GM18508 (cell line): ENCODE data around the gene DOCK1.
"Not testable (repeated sequence)": the region's sequence is repeated elsewhere in the genome, so short reads cannot be mapped to it uniquely, and the experiment has no call there.

ENCODE experiments used
- ATAC-seq: cut with Tn5 transposase; IDR thresholded peaks from one replicate; pipeline ENCODE4 v1.9.1; 2021; ENCODE audit warnings: moderate number of reproducible peaks; ENCODE audit not compliant: insufficient read depth, unreplicated experiment

Gene DOCK1

GRCh38 chr10:126904818-126905701 lies at the start of gene DOCK1:
Gene DOCK1, plus strand, starts transcription at chr10:126905428. Its CDS starts 90 bp downstream, at chr10:126905518.
- no peak for ATAC-seq

DNA sequence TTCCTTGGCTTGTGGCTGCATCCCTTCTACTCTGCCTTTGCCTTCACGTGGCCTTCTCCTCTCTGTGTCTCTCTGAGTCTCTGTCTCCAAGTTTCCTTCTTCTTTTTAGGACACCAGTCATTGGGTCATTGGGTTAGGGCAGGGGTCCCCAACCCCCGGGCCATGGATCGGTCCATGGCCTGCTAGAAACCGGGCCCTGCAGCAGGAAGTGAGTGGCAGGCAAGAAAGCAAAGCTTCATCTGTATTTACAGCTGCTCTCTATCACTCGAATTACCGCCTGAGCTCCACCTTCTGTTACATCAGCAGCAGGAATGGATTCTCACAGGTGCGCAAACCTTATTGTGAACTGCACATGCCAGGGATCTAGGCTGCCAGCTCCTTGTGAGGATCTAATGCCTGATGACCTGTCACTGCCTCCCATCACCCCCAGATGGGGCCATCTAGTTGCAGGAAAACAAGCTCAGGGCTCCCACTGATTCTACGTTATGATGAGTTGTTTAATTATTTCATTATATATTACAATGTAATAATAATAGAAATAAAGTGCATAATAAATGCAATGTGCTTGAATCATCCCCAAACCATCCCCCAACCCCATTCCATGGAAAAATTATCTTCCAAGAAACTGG lies 47.9 kb upstream of the DOCK1 start:
- no peak for ATAC-seq

DNA sequence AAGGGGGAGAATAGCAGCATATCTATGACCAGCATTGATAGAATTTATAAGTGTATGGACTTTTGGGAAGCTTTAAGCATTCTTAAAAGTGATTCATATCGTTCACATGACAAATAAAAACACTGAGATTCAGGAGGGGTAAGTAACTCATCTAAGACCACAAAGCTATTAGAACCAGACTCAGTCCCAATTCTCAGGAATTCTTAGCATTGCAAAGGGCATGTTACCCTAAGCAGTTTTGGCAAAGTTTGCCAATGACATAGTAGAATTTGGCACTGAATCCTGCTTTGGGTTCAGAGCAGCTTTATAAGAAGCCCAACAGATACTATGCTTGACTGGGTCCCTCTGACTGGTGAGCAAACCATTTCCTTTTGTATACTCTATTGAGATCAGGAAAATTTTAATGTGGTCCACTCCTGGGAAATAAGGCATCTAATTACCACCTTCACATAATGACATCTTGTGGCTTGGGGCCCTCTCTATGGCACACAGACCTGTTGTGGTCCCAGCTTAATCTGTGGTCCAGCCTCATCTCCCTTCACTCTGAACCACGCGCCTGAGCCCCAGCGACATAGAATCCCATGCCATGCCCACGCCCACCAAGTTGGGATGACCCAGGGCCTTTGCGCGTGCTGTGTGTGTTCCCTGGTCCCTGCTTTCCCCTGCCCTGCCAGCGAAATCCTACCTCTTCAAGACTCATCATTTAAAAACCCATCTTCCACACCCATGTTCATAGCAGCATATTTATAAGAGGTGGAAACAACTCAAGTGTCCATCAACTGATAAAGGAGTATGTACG lies 37.5 kb upstream of the DOCK1 start:
- ATAC-seq, result no peak

DNA sequence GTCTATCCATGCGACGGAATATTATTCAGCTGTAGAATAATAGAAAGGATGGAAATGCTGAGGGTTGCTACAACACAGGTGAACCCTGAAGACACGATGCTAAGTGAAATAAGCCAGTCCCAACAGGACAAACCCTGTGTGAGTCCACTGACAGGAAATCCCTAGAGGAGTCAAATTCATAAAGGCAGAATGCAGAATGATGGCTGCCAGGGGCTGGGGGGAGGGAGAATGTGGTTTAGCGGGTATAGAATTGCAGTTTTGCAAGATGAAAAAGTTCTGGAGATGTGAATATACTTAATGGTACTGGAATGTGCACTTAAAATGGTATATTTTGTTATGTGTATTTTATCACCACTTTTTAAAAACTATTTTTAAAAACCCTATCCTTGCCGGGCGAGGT lies 36.9 kb upstream of the DOCK1 start:
- ATAC-seq, result no peak

- ATAC-seq, result no peak
Observed at GRCh38 chr10:126872135-126872534, 33.1 kb upstream of the DOCK1 start.

GRCh38 chr10:126872768-126873167 lies 32.5 kb upstream of the DOCK1 start:
- ATAC-seq, result no peak

DNA sequence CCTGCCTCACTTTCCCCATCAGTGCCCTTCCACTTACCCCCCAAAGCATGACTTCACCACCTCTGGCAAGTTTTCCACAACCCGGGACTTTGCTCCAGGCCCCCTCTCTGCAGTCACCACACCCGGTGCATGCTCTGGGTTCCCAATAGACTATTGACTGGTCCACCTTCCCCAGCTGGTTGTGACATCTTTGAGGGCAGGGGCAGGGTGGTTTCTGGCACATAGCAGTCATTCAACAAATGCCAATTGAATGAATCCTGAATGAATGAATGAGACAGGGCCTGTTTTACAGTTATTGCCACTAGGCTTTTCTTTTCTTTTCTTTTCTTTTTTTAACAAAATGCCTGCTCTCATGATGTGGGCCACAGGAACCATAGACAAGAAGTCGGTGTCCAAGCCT lies 28.8 kb upstream of the DOCK1 start:
- ATAC-seq, result no peak

DNA sequence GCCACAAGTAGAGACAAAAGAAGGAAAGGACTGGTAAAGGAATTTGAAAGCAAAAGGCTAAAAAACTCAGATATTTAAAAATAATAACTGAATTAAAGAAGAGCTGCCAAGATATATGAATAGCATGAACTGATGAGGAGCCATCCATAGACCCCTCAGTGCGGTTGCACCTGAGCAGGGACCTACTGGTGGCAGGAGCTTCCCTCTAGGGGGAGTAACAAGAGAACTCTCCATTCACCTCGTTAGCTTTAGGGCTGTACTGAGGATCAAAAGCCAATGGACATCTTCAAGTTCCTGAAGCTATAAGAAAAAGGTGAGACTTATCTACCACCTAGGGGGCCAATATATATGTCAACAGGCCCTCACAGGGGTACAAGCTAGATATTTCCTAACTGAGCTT lies 27.8 kb upstream of the DOCK1 start:
- no peak for ATAC-seq

- no peak for ATAC-seq
Observed at GRCh38 chr10:126878594-126878993, 26.6 kb upstream of the DOCK1 start.

DNA sequence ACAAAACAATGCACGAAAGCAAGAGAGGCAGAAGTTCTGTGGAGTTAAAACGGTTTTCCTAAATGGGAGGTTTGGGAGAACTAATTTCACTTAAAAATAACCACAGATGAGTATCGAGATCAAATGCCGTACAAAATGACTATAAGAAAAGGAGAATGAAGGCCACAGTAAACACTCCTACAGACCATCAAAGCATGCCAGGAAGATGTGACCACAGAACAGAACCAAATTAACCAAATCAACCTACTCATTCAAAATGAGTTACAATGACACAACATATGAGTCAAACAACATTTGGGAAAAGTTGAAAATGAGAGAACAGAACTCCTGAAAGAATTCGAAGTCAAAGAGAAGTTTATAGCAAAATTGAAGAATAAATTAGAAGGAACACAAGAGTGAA lies 24.3 kb upstream of the DOCK1 start:
- no peak for ATAC-seq

- ATAC-seq, result not testable (repeated sequence)
Observed at GRCh38 chr10:126882055-126882454, 23.2 kb upstream of the DOCK1 start.

DNA sequence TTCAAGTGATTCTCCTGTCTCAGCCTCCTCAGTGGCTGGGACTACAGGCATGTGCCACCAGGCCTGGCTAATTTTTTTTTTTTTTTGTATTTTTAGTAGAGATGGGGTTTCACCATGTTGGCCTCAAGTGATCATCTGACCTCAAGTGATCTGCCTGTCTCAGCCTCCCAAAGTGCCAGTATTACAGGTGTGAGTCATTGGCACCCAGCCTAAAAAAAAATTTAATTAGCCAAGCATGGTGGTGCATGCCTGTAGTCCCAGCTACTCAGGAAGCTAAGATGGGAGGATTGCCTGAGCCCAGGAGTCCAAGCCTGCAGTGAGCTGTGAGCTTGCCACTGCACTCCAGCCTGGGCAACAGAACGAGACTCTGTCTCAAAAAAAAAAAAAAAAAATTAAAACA lies 16.8 kb upstream of the DOCK1 start:
- ATAC-seq, result not testable (repeated sequence)

DNA sequence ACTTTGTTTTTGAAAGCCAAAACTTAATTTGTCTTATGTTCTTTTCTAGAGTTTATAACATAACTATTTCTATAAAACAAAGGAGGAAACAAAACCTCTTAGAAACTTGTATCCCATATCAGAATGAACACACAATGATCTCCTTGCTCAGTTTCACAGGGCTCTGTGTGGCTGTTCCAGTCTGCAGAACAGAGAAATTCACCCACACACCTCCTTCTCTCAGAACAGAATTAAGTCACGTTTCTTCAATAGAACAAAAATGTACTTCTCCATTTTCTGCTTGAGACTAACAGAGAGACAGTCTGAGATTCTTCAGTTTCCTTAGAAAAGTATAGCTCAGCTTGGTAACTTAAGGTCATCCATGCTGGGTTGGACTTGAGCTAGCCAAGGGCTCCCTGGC lies 15.8 kb upstream of the DOCK1 start:
- ATAC-seq, result no peak

GRCh38 chr10:126890797-126891196 lies 14.4 kb upstream of the DOCK1 start:
- not testable (repeated sequence) for ATAC-seq

DNA sequence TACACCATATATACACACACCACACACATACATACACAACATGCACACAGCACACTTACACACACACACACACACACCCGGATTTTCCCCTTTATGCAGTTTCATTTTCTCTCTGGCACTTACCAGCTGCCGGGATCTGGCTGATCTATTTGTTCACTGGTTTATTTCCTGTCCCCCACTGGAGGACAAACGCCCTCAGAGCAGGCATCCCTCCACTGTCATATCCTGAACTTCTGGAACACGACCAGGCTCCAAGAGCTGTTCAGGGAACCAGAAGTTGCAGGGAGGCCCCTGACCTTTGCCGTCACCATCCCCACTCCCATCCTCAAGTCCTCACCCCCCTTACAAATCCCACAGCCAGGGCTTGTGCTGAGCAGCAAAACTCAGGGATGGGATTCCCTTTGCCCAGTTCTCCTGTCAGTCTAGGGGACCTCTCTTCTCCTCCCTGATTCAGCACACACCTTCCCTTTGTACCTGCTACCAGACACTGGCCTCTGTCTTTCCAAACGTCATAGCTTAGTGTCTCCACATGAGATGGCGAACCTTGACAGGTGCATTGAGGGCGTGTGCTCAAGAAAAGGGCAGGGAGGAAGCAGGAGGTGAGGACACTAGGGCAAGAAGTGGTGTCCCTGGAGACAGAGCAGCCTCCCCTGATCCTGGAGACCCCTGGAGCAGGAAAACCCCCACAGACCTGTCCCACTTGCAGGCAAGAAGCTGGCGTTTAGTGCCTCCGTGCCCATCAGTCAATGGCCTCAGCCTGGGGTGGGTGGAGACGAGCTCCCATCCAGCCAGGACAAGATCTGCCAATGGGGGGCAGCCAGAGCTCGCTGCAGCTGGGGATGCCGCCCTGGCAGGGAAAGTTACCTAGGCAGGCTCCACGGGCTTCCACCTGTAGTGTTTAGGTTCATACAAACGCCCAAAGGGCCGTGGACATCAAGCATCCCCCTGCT lies 12.7 kb upstream of the DOCK1 start:
- no peak for ATAC-seq

DNA sequence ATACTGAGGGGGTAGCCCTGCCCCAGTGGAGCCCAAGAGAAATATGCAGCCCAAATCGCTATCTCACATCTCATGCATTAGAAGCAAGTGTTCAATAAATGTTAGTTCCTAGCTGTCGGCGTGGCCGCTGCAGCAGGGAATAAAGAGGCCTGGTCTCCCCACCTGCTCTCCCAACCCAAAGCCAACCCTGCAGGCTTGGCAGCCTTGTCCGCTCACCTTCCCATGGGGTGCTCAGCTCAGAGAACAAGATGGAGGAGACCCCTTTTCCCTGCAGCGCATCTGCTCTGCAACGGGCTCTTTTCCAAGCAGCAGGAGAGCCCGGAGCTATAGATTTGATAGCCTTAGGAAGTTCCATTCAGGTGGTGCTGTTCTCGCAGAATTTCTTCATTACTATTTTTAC lies 12.0 kb upstream of the DOCK1 start:
- no peak for ATAC-seq

DNA sequence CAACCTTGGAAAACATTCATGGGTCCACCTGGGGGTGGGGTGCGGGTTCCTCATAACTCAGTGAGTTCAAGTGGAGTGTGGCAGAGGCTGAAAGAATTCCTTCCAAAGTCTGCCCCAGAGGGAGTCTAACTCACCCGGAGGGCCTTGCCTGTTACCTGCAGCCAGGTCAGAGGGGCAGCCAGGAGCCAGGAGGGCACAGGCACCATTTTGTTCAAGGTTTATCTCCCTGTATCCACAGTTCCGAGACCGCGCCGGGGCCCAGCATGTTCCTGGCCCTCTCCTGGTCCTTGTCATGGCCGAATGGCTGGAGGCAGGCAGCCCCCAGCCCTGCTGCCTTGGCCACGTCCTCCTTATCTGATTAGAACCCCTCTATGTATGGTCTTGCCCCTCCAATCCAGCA lies 11.4 kb upstream of the DOCK1 start:
- no peak for ATAC-seq

DNA sequence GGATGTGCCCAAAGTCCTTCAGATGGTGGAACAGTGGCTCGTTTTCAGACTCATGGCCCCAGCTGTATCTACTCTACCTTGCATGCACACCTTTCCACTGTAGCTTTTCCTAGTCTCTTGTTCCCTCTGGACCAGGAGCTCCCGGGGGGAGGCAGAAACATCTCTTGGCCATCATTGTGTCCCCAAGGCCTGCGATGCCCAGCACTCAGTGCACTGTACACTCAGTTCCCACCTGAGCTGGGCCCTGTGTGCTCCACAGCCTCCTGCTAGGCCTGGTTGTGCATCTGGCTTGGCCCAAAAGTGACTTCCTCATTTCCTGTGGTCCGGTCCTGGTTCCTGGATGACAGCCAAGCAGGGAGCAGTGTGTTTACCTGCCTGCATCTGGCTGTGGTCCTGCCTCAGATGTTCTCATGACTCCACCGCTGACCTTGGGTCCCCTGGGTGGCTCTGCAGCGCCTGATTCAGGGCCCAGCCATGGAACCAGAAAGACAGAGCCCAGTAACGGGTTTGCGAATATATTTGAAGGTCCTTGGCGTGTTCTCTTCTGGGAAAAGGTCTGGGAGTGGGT lies 9.9 kb upstream of the DOCK1 start:
- ATAC-seq, result no peak

- no peak for ATAC-seq
Observed at GRCh38 chr10:126898460-126898859, 6.8 kb upstream of the DOCK1 start.

- ATAC-seq, result not testable (repeated sequence)
Observed at GRCh38 chr10:126899529-126899928, 5.7 kb upstream of the DOCK1 start.
